GM12891 (cell line): Measurements from ENCODE around the gene RSBN1.

Source experiments
- POLR2A ChIP-seq: IDR thresholded peaks from 2 replicates; pipeline ENCODE4 v1.6.1; 2011; ENCODE audit warnings: low read depth, low read length, control low read depth
- POLR2AphosphoS5 ChIP-seq: IDR thresholded peaks from 2 replicates; pipeline ENCODE4 v1.6.1; 2011; ENCODE audit warnings: low read depth, low read length, control low read depth

DNA sequence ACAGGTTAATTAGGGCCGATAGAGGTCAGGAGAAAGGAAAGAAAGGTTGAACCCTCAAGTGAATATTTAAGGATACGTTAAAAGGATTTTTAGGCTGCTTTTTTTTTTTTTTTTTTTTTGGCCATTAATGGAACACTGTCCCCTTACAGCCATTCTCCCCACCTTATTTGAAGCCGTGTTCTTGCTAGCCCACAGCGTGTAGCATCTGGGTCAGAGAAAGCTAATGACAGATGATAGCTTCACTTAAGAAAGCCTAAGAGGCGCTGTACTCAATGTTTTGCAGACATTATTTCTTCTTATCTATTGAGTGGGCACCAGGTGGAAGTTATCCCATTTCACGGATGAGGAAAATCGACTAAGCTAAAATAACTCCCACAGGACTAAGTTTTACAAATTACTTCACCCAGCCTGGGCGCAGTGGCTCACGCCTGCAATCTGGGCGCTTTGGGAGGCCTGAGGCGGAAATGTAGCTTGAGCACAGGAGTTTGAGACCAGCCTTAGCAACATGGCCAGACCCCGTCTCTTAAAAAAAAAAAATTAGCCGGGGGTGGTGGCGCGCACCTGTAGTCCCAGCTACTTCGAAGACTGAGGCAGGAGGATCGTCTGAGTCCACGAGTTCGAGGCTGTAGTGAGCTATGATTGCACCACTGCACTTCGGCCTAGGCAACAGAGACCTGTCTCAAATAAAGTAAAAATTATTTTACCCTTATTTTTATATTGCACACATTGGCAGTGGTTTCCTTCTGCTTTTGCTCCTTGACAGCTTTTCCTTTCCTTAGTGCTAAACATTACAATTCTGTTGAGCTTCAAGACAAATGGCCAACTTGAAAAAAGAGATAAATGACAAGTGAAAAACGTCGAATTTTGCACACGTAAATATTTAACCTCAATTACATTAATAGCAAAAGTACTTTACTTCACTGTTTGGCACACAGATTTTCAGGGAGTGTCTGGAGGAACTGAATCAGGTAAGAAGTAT is 51.9 kb downstream of the RSBN1 start:
- TF ChIP-seq POLR2A: no peak
- TF ChIP-seq POLR2AphosphoS5: no peak
